ENCODE measurements around the gene ABCB11.

GRCh38 chr2:169071455-169071854 is 40.3 kb upstream of the ABCB11 start:
- TF ChIP-seq POLR2AphosphoS5 (IDR thresholded peaks at IDR 0.05) (no peak), CTCF (IDR thresholded peaks at IDR 0.05) (no peak), POLR2A (IDR thresholded peaks at IDR 0.05) (no peak)

Measured in breast epithelium (tissue), 3 donors.